ENCODE results near the gene FGD3. TPM values are rescaled to one million over a fixed set of nuclear protein-coding genes. Genes with fewer than 3 reads are reported as not detected.

The FGD3 gene
- total and polyA plus RNA-seq, 9 of the 15 experiments (the other 6 are each of a cell fraction or from before 2014, with no cell fraction given), result 0.07 to 1.3 (median 0.29) TPM

GRCh38 chr9:92980085-92980745 lies 32.9 kb downstream of the FGD3 start (continued):
- TF ChIP-seq CTCF (IDR thresholded peaks at IDR 0.05 in 2 of 3, conservative IDR thresholded peaks at IDR 0.05 in 1 of 3; ENCODE audit: insufficient read depth in 2 of 3, low read depth in 1 of 3, low read length in 3 of 3), result no peak
- TF ChIP-seq FOXK2 (conservative IDR thresholded peaks at IDR 0.05 in 1 of 2, IDR thresholded peaks at IDR 0.05 in 1 of 2; ENCODE audit: low read depth in 2 of 2), result no peak
- TF ChIP-seq ZNF282 (CRISPR knock-in tag; IDR thresholded peaks at IDR 0.05), result no peak

DNA sequence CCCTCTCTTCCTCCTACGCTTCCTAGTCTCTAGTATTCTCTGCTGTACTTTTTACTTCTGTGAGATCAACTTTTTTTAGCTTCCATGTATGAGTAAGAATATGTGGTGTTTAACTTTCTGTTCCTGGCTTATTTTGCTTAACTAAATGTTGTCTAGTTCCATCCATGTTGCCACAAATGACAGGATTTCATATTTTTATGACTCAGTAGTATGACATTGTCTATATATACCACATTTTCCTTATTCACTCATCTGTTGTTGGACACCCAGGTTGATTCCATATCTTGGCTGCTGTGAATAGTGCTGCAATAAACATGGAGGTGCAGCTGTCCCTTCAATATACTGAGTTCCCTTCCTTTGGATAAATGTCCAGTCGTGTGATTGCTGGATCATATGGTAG lies 34.8 kb downstream of the FGD3 start:
- in situ Hi-C loops (cut with MboI) (no loop called here), intact Hi-C loops (cut with micrococcal nuclease) (no loop called here)
- DNase-seq (ENCODE audit: extremely low read depth in 1 of 4, low spot score in 3 of 4) (no peak), FAIRE-seq (no peak), ATAC-seq (no peak)
- Histone ChIP-seq H3K4me2 (ENCODE audit: insufficient read depth, low read length) (no peak overlapping the region), H3K36me3 (ENCODE audit: control insufficient read depth, insufficient read depth, low read length) (no peaks in the 10 kb centered on the region), H3K4me1 (replicated peaks in 1 of 2; ENCODE audit: control insufficient read depth in 2 of 2, insufficient read depth in 2 of 2, low read length in 2 of 2) (no peaks in the 10 kb centered on the region), H3K27ac (ENCODE audit: extremely low read depth, low read depth, low read length) (no peak overlapping the region), H3K27me3 (ENCODE audit: control insufficient read depth in 2 of 2, insufficient read depth in 2 of 2, low read length in 2 of 2) (peaks cover 0 to 12% of the 10 kb centered on the region in 2 experiments; a peak in 2 of 5 replicates), H3K79me2 (ENCODE audit: control insufficient read depth, insufficient read depth, low read length) (no peaks in the 10 kb centered on the region), H4K20me1 (replicated peaks; ENCODE audit: control insufficient read depth, insufficient read depth, low read length) (no peaks in the 10 kb centered on the region), H2AFZ (ENCODE audit: low read depth, low read length) (no peak overlapping the region), H3K9me1 (ENCODE audit: control insufficient read depth, insufficient read depth, low read length) (no peaks in the 10 kb centered on the region), H3K9me3 (replicated peaks; ENCODE audit: control insufficient read depth, insufficient read depth, low read depth, low read length) (no peaks in the 10 kb centered on the region), H3K9ac (ENCODE audit: insufficient read depth in 1 of 2, low read depth in 2 of 2, low read length in 2 of 2) (no peak overlapping the region), H3K4me3 (no peak overlapping the region)
- 2% methylated on average over 2 of the region's 2 CpGs for WGBS (ENCODE audit: insufficient coverage, low coverage, missing lambda C conversion rate)
- POLR2A ChIA-PET, result no interaction called here
- BruUV-seq (replicated peaks), result no TSS peak
- CTCF ChIA-PET (ENCODE audit: low intra/inter-chr PET ratio), result no interaction called here
- no peak for TF ChIP-seq MTA3 (IDR thresholded peaks at IDR 0.05; ENCODE audit: borderline replicate concordance)
- no peak for TF ChIP-seq ETV5 (CRISPR knock-in tag; IDR thresholded peaks at IDR 0.05; ENCODE audit: low read depth)
- TF ChIP-seq, protein P1, sequence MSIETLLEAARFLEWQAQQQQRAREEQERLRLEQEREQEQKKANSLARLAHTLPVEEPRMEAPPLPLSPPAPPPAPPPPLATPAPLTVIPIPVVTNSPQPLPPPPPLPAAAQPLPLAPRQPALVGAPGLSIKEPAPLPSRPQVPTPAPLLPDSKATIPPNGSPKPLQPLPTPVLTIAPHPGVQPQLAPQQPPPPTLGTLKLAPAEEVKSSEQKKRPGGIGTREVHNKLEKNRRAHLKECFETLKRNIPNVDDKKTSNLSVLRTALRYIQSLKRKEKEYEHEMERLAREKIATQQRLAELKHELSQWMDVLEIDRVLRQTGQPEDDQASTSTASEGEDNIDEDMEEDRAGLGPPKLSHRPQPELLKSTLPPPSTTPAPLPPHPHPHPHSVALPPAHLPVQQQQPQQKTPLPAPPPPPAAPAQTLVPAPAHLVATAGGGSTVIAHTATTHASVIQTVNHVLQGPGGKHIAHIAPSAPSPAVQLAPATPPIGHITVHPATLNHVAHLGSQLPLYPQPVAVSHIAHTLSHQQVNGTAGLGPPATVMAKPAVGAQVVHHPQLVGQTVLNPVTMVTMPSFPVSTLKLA (conservative IDR thresholded peaks at IDR 0.05), result no peak
- no peak for TF ChIP-seq GTF2F1 (IDR thresholded peaks at IDR 0.05; ENCODE audit: low read depth, low read length)
- TF ChIP-seq STAT5A (IDR thresholded peaks at IDR 0.05; ENCODE audit: borderline replicate concordance, low read length), result no peak
- TF ChIP-seq RFX1 (IDR thresholded peaks at IDR 0.05), result no peak
- TF ChIP-seq MECOM (CRISPR knock-in tag; IDR thresholded peaks at IDR 0.05), result no peak
- no peak for TF ChIP-seq CHD4 (IDR thresholded peaks at IDR 0.05; ENCODE audit: insufficient read depth, insufficient replicate concordance, low read depth, low read length, poor library complexity, severe bottlenecking)
- TF ChIP-seq TAF1 (IDR thresholded peaks at IDR 0.05; ENCODE audit: control insufficient read depth, extremely low read depth, insufficient read depth, low read length, severe bottlenecking), result no peak
- no peak for TF ChIP-seq NR2C1 (IDR thresholded peaks at IDR 0.05)
- TF ChIP-seq NR2C1 (tag; IDR thresholded peaks at IDR 0.05), result no peak
- no peak for TF ChIP-seq CBX2 (IDR thresholded peaks at IDR 0.05; ENCODE audit: insufficient read depth, low read length, poor library complexity, severe bottlenecking)
- no peak for TF ChIP-seq PREB (CRISPR knock-in tag; IDR thresholded peaks at IDR 0.05)

All from K562 (cell line).